Vagina (tissue), 2 donors: ENCODE data around the gene CEMIP. TPM values are rescaled to one million over a fixed set of nuclear protein-coding genes. Genes with fewer than 3 reads are reported as not detected.

Experiments used
- DNase-seq, 2 donors: peaks; one replicate each; pipeline ENCODE4 v3.0.0-alpha.2; 2017; ENCODE audit errors: extremely low spot score in 2 of 2
- H3K27ac ChIP-seq: fragments of 200-600 bp; sonication (generic); one replicate; pipeline ENCODE4 v1.5.1; 2019
- H3K27me3 ChIP-seq: fragments of 200-600 bp; sonication (generic); one replicate; pipeline ENCODE4 v1.5.1; 2019
- H3K36me3 ChIP-seq, 2 donors: fragments of 200-600 bp; sonication (generic); one replicate each; pipeline ENCODE4 v1.5.1; 2017 to 2019
- H3K4me1 ChIP-seq: fragments of 200-600 bp; sonication (generic); one replicate; pipeline ENCODE4 v1.5.1; 2019
- H3K4me3 ChIP-seq, 2 donors: fragments of 200-600 bp; sonication (generic); 1 replicate in 1 of 2; 2 replicates in 1 of 2; pipeline ENCODE4 v1.5.1; 2016 to 2019
- H3K9me3 ChIP-seq: fragments of 200-600 bp; sonication (generic); one replicate; pipeline ENCODE4 v1.5.1; 2019
- CTCF ChIP-seq, 3 experiments: fragments of 450-650 bp in 2 of 3; fragments of 200-600 bp in 1 of 3; sonication (generic) in 1 of 3; IDR thresholded peaks; one replicate each; pipeline ENCODE4 v1.5.1; 2017 to 2019; ENCODE audit warnings: antibody characterized with exemption in 3 of 3, mild to moderate bottlenecking in 2 of 3, moderate library complexity in 2 of 3
- POLR2A ChIP-seq, 2 donors: fragments of 450-650 bp; IDR thresholded peaks; one replicate each; pipeline ENCODE4 v1.6.1; 2017; ENCODE audit warnings: antibody characterized with exemption in 2 of 2, mild to moderate bottlenecking in 2 of 2, moderate library complexity in 2 of 2
- POLR2AphosphoS5 ChIP-seq, 2 donors: sonication (generic); formaldehyde crosslinking; IDR thresholded peaks; one replicate each; pipeline ENCODE4 v1.9.0; 2017; ENCODE audit warnings: antibody characterized with exemption in 2 of 2, mild to moderate bottlenecking in 2 of 2, low read depth in 1 of 2; ENCODE audit not compliant: insufficient read depth in 1 of 2
- intact Hi-C: fragments of 100-400 bp; cut with DNase I; formaldehyde crosslinking; loops from one replicate; pipeline ENCODE4 v1.15.1; 2023
- total RNA-seq: library from RNA; depleted of rRNA; stranded (reverse); fragments of >200 nt; gene quantifications from one replicate; pipeline ENCODE4 v1.2.3, GENCODE V29; 2016

CEMIP gene
- total RNA-seq, 1 donor from 2014 or later, result 0.74 TPM

GRCh38 chr15:80769829-80770705 is 9.1 kb upstream of the CEMIP start:
- no peaks in the 10 kb centered on the region for H3K36me3 ChIP-seq
- no peaks in the 10 kb centered on the region for H3K4me1 ChIP-seq
- no peak for TF ChIP-seq POLR2A (IDR thresholded peaks at IDR 0.05)
- TF ChIP-seq POLR2AphosphoS5 (IDR thresholded peaks at IDR 0.05; ENCODE audit: insufficient read depth in 1 of 2, low read depth in 1 of 2), result no peak
- no peak for TF ChIP-seq CTCF (IDR thresholded peaks at IDR 0.05)
- H3K4me3 ChIP-seq, result no peak overlapping the region
- H3K27ac ChIP-seq, result no peak overlapping the region
- intact Hi-C loops, result loop anchor here (10.0 kb wide), 1 partner anchor 315 kb away; no protein-coding TSS in a partner anchor
- DNase-seq, result no peak
- H3K9me3 ChIP-seq, result no peaks in the 10 kb centered on the region
- no peaks in the 10 kb centered on the region for H3K27me3 ChIP-seq

GRCh38 chr15:80773122-80773551 is 6.0 kb upstream of the CEMIP start:
- no peaks in the 10 kb centered on the region for H3K27me3 ChIP-seq
- no peak overlapping the region for H3K4me3 ChIP-seq
- intact Hi-C loops, result loop anchor here (10.0 kb wide), 1 partner anchor 318 kb away; no protein-coding TSS in a partner anchor
- peaks cover 9% of the 10 kb centered on the region for H3K4me1 ChIP-seq
- no peak for TF ChIP-seq CTCF (IDR thresholded peaks at IDR 0.05)
- no peak for TF ChIP-seq POLR2A (IDR thresholded peaks at IDR 0.05)
- no peak for TF ChIP-seq POLR2AphosphoS5 (IDR thresholded peaks at IDR 0.05; ENCODE audit: insufficient read depth in 1 of 2, low read depth in 1 of 2)
- H3K27ac ChIP-seq, result no peak overlapping the region
- no peaks in the 10 kb centered on the region for H3K9me3 ChIP-seq
- no peak for DNase-seq
- H3K36me3 ChIP-seq, result no peaks in the 10 kb centered on the region

- Histone ChIP-seq H3K27ac (no peak overlapping the region), H3K4me3 (no peak overlapping the region), H3K9me3 (no peaks in the 10 kb centered on the region), H3K27me3 (no peaks in the 10 kb centered on the region), H3K4me1 (peaks cover 17% of the 10 kb centered on the region), H3K36me3 (no peaks in the 10 kb centered on the region)
- intact Hi-C loops, result loop anchor here (10.0 kb wide), 1 partner anchor 319 kb away; no protein-coding TSS in a partner anchor
- TF ChIP-seq POLR2AphosphoS5 (IDR thresholded peaks at IDR 0.05; ENCODE audit: insufficient read depth in 1 of 2, low read depth in 1 of 2) (no peak), CTCF (IDR thresholded peaks at IDR 0.05) (no peak), POLR2A (IDR thresholded peaks at IDR 0.05) (no peak)
- DNase-seq, result no peak
Observed at GRCh38 chr15:80773792-80774352, 5.3 kb upstream of the CEMIP start.

- H3K4me1 ChIP-seq, result peaks cover 22% of the 10 kb centered on the region
- no peaks in the 10 kb centered on the region for H3K36me3 ChIP-seq
- H3K4me3 ChIP-seq, result no peak overlapping the region
- TF ChIP-seq CTCF (IDR thresholded peaks at IDR 0.05), result no peak
- TF ChIP-seq POLR2A (IDR thresholded peaks at IDR 0.05), result no peak
- no peak for TF ChIP-seq POLR2AphosphoS5 (IDR thresholded peaks at IDR 0.05; ENCODE audit: insufficient read depth in 1 of 2, low read depth in 1 of 2)
- H3K27me3 ChIP-seq, result no peaks in the 10 kb centered on the region
- H3K27ac ChIP-seq, result no peak overlapping the region
- no peak for DNase-seq
- intact Hi-C loops, result loop anchor here (10.0 kb wide), 1 partner anchor 320 kb away; no protein-coding TSS in a partner anchor
- H3K9me3 ChIP-seq, result no peaks in the 10 kb centered on the region
Observed at GRCh38 chr15:80774486-80774885, 4.7 kb upstream of the CEMIP start.
